OCI-LY3 (cell line): ENCODE measurements around the gene CLCN3.
A peak's percentile ranks its signal among the peaks of the same experiment; 100 is the strongest.

ENCODE experiments used
- H2AFZ ChIP-seq: fragments of 200-600, 300-600 bp; shearing (Covaris generic); 2 replicates; pipeline ENCODE4 v1.6.0; 2014; ENCODE audit warnings: antibody characterized with exemption, low read depth, low read length
- H3K27ac ChIP-seq: fragments of 200-600, 300-600 bp; sonication (generic); 2 replicates; pipeline ENCODE4 v1.5.1; 2014; ENCODE audit warnings: mild to moderate bottlenecking, low read length, moderate library complexity, mixed read lengths
- H3K27me3 ChIP-seq: fragments of 200-600, 300-600 bp; sonication (generic); 2 replicates; pipeline ENCODE4 v1.6.1; 2014; ENCODE audit warnings: low read depth, low read length, mixed read lengths
- H3K36me3 ChIP-seq: fragments of 200-600, 300-600 bp; sonication (generic); replicated peaks from 2 replicates; pipeline ENCODE3; 2014; ENCODE audit warnings: low read depth, low read length, mixed read lengths
- H3K4me1 ChIP-seq: fragments of 300-600, 200-600 bp; sonication (generic); 2 replicates; pipeline ENCODE4 v1.6.1; 2014; ENCODE audit warnings: low read length, mixed read lengths
- H3K4me2 ChIP-seq: fragments of 200-600, 300-600 bp; sonication (generic); 2 replicates; pipeline ENCODE4 v1.6.1; 2014; ENCODE audit warnings: low read length, mixed read lengths
- H3K4me3 ChIP-seq: fragments of 300-600, 200-600 bp; sonication (generic); 2 replicates; pipeline ENCODE4 v1.5.1; 2014; ENCODE audit warnings: antibody characterized with exemption, mild to moderate bottlenecking, low read length, moderate library complexity
- H3K79me2 ChIP-seq: fragments of 300-600, 200-600 bp; shearing (Covaris generic); 2 replicates; pipeline ENCODE4 v1.6.1; 2014; ENCODE audit warnings: mild to moderate bottlenecking, low read length, mixed read lengths
- H3K9ac ChIP-seq: fragments of 300-600, 200-600 bp; shearing (Covaris generic); 2 replicates; pipeline ENCODE4 v1.6.0; 2014; ENCODE audit warnings: mild to moderate bottlenecking, low read length, moderate library complexity
- H3K9me3 ChIP-seq: fragments of 200-600, 300-600 bp; shearing (Covaris generic); 2 replicates; pipeline ENCODE4 v1.6.1; 2014; ENCODE audit warnings: low read length, mixed read lengths; ENCODE audit not compliant: insufficient read depth
- H4K20me1 ChIP-seq: fragments of 200-600, 300-600 bp; sonication (generic); 2 replicates; pipeline ENCODE4 v1.6.1; 2016; ENCODE audit warnings: low read length, mixed read lengths; ENCODE audit not compliant: insufficient read depth
- CTCF ChIP-seq: fragments of 200-600, 300-600 bp; sonication (generic); IDR thresholded peaks from 2 replicates; pipeline ENCODE4 v1.5.1; 2014; ENCODE audit warnings: antibody characterized with exemption, low read length, low read depth
- EZH2phosphoT487 ChIP-seq: fragments of 200-600 bp; shearing (Covaris generic); IDR thresholded peaks from 2 replicates; pipeline ENCODE4 v1.6.1; 2018; ENCODE audit warnings: antibody characterized with exemption, mixed run types, low read depth

Gene CLCN3

GRCh38 chr4:169659716-169660670 lies 39.6 kb downstream of the CLCN3 start:
- Histone ChIP-seq H3K4me3 (peak overlapping the region; percentile 77), H3K9me3 (no peaks in the 10 kb centered on the region), H4K20me1 (no peaks in the 10 kb centered on the region), H3K27ac (peak overlapping the region; percentile 60), H3K4me2 (peak overlapping the region; percentile 78), H3K79me2 (peaks cover 10% of the 10 kb centered on the region), H3K27me3 (no peaks in the 10 kb centered on the region), H3K9ac (peak overlapping the region; percentile 56), H3K4me1 (peaks cover 16% of the 10 kb centered on the region), H2AFZ (peak overlapping the region; percentile 67), H3K36me3 (no peaks in the 10 kb centered on the region)
- no peak for TF ChIP-seq EZH2phosphoT487
- no peak for TF ChIP-seq CTCF

DNA sequence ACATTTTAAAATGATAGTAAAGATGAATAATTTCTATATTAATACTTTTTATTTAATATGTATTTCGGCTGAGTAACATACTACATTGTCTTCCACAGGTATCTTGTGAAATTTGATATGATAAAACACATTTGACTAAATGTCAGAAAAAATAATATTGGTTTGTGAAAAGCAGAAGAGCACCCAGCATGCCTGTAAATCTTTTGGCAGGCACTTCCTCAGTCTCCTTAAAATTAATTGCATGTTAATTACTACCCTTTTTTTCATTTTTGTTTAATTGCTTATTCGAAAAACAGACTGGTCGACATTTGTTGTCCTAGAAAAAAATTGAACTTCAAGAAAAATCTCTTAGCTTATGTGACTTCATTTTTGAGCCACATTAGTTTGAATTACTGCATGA lies 40.6 kb downstream of the CLCN3 start:
- Histone ChIP-seq H4K20me1 (no peaks in the 10 kb centered on the region), H3K4me3 (peak overlapping the region; percentile 77; the same call in 1 of the 2 replicates), H3K4me1 (peaks cover 16% of the 10 kb centered on the region), H3K79me2 (peaks cover 6% of the 10 kb centered on the region; the same call in 1 of the 2 replicates), H3K4me2 (peak overlapping the region; percentile 78), H3K36me3 (no peaks in the 10 kb centered on the region), H3K9ac (peak overlapping the region; percentile 56; the same call in 1 of the 2 replicates), H2AFZ (no peak overlapping the region), H3K27me3 (no peaks in the 10 kb centered on the region), H3K9me3 (no peaks in the 10 kb centered on the region), H3K27ac (no peak overlapping the region)
- no peak for TF ChIP-seq EZH2phosphoT487
- TF ChIP-seq CTCF: no peak

DNA sequence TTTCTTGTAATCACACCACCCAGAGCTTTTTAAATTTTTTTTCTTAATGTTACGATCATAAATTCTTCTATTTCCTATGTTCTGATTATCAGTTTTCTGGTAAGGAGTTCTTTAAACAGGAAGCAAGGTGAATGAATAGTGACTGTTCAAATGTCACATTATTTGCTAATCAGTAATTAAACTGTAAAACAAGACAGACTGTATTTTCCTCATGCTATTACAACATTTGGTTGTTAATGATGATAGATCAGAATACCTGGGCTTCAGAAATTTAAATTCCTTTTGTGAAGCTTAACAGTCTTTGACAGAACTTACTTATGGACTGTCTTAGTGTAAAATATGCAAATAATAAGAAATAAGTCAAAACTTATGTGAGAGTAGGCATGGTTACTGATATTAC lies 41.4 kb downstream of the CLCN3 start:
- H3K27ac ChIP-seq: no peak overlapping the region

More for the DNA sequence above, 41.4 kb downstream of the CLCN3 start:
- TF ChIP-seq CTCF (no peak), EZH2phosphoT487 (no peak)
- Histone ChIP-seq H3K9ac (no peak overlapping the region), H3K4me3 (no peak overlapping the region), H3K4me2 (no peak overlapping the region), H4K20me1 (no peaks in the 10 kb centered on the region), H3K9me3 (no peaks in the 10 kb centered on the region), H3K79me2 (peaks cover 6% of the 10 kb centered on the region; the same call in 1 of the 2 replicates), H3K4me1 (peaks cover 16% of the 10 kb centered on the region), H3K36me3 (peaks cover 3% of the 10 kb centered on the region), H2AFZ (no peak overlapping the region), H3K27me3 (no peaks in the 10 kb centered on the region)
